HUDEP-2 (cell line): ENCODE measurements around the gene FCGR2B.

Experiments used
- DNase-seq, 76 experiments: peaks; one replicate each; lab custom pipeline; 2025; ENCODE audit not compliant: unreplicated experiment in 76 of 76; lab: John Stamatoyannopoulos, UW

The FCGR2B gene

GRCh38 chr1:161727256-161727924, 64.4 kb downstream of the FCGR2B start:
- DNase-seq, result peak in 2 of 76 experiments; percentile 14 to 25
